Esophagus squamous epithelium (tissue), 5 donors: Measurements from ENCODE around the gene C1orf174. TPM values are rescaled to one million over a fixed set of nuclear protein-coding genes. Genes with fewer than 3 reads are reported as not detected.

Source experiments
- DNase-seq: peaks from one replicate; lab custom pipeline; 2025; lab: John Stamatoyannopoulos, UW
- H3K27ac ChIP-seq, 4 donors: fragments of 200-600 bp; sonication (generic); one replicate each; pipeline ENCODE4 v1.5.1; 2016 to 2019; ENCODE audit warnings: mild to moderate bottlenecking in 1 of 4
- H3K27me3 ChIP-seq, 4 donors: fragments of 200-600 bp; sonication (generic); 1 replicate in 3 of 4; 2 replicates in 1 of 4; pipeline versions ENCODE4 v1.5.1 to v1.6.0; 2017 to 2021; ENCODE audit warnings: antibody characterized with exemption in 1 of 4
- H3K36me3 ChIP-seq, 3 donors: fragments of 200-600 bp; sonication (generic); one replicate each; pipeline ENCODE4 v1.5.1; 2016 to 2019
- H3K4me1 ChIP-seq, 3 donors: fragments of 200-600 bp; sonication (generic); one replicate each; pipeline ENCODE4 v1.5.1; 2017 to 2019
- H3K4me3 ChIP-seq, 4 donors: fragments of 200-600 bp; sonication (generic); 1 replicate in 3 of 4; 2 replicates in 1 of 4; pipeline ENCODE4 v1.5.1; 2016 to 2019; ENCODE audit warnings: mild to moderate bottlenecking in 2 of 4, moderate library complexity in 1 of 4
- H3K9me3 ChIP-seq, 3 donors: fragments of 200-600 bp; sonication (generic); one replicate each; pipeline ENCODE4 v1.5.1; 2016 to 2019
- POLR2A ChIP-seq, 4 donors: fragments of 450-650 bp; IDR thresholded peaks; one replicate each; pipeline ENCODE4 v1.6.1; 2017; ENCODE audit warnings: antibody characterized with exemption in 4 of 4, mild to moderate bottlenecking in 4 of 4, moderate library complexity in 3 of 4
- WGBS, 2 donors: methylation state at CpG; one replicate each; pipeline ENCODE4 v1.1.5; 2018; 5-methylcytosine and 5-hydroxymethylcytosine counted together
- intact Hi-C: fragments of 100-400 bp; cut with DNase I; formaldehyde crosslinking; loops from one replicate; pipeline ENCODE4 v1.15.0; 2022
- total RNA-seq, 4 donors: library from RNA; depleted of rRNA; stranded (reverse); fragments of >200 nt; gene quantifications; one replicate each; pipeline ENCODE4 v1.1.0, GENCODE V29; 2016
- TF ChIP-seq, protein P1 (sequence below), 6 experiments: fragments of 450-650 bp in 4 of 6; fragments of 200-600 bp in 2 of 6; sonication (generic) in 2 of 6; IDR thresholded peaks; one replicate each; pipeline ENCODE4 v1.5.1; 2016 to 2019; ENCODE audit warnings: antibody characterized with exemption in 6 of 6, mild to moderate bottlenecking in 4 of 6, moderate library complexity in 4 of 6
- donor health status: DM: yes; HTN: yes; CAD: no.

C1orf174 gene
- total RNA-seq, 4 donors from 2014 or later = 14.1 to 25.4 (median 23.9) TPM

DNA sequence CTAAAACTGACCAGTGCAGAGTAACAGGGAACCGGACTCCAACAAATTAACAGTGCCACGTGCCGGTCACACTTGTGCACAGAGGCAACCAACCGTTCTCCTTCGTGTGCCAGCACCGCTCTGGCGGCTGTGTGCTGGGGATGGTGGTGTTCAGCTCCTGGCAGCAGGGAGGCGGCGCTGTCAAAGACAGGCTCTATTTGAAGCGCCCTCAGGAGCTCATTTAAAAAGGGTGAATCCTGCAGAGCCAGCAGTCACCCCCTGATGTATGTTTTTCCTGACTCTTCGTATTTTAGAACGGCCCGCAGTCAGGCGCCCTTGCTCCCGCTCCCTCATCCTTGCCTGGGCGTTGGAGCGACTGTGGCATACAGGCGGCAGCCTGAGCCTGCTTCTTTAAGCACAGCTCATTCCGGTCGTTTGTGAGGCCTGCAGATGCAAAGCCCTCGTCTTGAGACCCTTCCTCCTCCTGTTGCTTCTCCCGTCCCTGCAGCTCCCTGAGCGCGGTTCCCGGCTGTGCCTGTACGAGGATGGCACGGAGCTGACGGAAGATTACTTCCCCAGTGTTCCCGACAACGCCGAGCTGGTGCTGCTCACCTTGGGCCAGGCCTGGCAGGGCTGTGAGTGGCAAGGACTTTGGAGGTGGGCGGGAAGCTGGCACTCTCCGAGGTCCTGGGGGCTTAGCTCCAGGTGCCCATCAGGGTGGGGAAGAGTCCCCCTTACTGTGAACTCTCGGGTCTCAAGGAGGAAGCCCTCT lies 41.7 kb downstream of the C1orf174 start:
- H3K4me1 ChIP-seq = peaks cover 16 to 42% (median 21%) of the 10 kb centered on the region in 3 donors
- intact Hi-C loops = loop anchor here (5.0 kb wide), 1 partner anchor 44 kb away; the partner anchor contains the start of gene C1orf174
- 39 to 53% methylated on average over 11 to 25 of the region's 34 CpGs for WGBS, 2 donors
- H3K27ac ChIP-seq = no peak overlapping the region
- no peaks in the 10 kb centered on the region for H3K27me3 ChIP-seq
- peak overlapping the region; percentile 72 to 100 (median 87) for H3K4me3 ChIP-seq
- H3K36me3 ChIP-seq = no peaks in the 10 kb centered on the region
- DNase-seq = no peak
- no peaks in the 10 kb centered on the region for H3K9me3 ChIP-seq
- TF ChIP-seq, protein P1, sequence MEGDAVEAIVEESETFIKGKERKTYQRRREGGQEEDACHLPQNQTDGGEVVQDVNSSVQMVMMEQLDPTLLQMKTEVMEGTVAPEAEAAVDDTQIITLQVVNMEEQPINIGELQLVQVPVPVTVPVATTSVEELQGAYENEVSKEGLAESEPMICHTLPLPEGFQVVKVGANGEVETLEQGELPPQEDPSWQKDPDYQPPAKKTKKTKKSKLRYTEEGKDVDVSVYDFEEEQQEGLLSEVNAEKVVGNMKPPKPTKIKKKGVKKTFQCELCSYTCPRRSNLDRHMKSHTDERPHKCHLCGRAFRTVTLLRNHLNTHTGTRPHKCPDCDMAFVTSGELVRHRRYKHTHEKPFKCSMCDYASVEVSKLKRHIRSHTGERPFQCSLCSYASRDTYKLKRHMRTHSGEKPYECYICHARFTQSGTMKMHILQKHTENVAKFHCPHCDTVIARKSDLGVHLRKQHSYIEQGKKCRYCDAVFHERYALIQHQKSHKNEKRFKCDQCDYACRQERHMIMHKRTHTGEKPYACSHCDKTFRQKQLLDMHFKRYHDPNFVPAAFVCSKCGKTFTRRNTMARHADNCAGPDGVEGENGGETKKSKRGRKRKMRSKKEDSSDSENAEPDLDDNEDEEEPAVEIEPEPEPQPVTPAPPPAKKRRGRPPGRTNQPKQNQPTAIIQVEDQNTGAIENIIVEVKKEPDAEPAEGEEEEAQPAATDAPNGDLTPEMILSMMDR (IDR thresholded peaks at IDR 0.05) = no peak

GRCh38 chr1:3857791-3858129 lies 42.3 kb downstream of the C1orf174 start:
- peaks cover 16 to 42% (median 21%) of the 10 kb centered on the region in 3 donors for H3K4me1 ChIP-seq
- H3K27me3 ChIP-seq = no peaks in the 10 kb centered on the region
- TF ChIP-seq, protein P1 (IDR thresholded peaks at IDR 0.05) = no peak
- no peak for TF ChIP-seq POLR2A (IDR thresholded peaks at IDR 0.05)
- peak overlapping the region; percentile 72 to 100 (median 87) for H3K4me3 ChIP-seq
- peak overlapping the region; percentile 74 to 95 (median 90) for H3K27ac ChIP-seq
- no peaks in the 10 kb centered on the region for H3K9me3 ChIP-seq
- 0 to 6% methylated on average over 3 to 17 of the region's 21 CpGs for WGBS, 2 donors
- DNase-seq = no peak
- intact Hi-C loops = loop anchor here (5.0 kb wide), 1 partner anchor 45 kb away; the partner anchor contains the start of gene C1orf174
- no peaks in the 10 kb centered on the region for H3K36me3 ChIP-seq

- no peaks in the 10 kb centered on the region for H3K27me3 ChIP-seq
- intact Hi-C loops = loop anchor here (5.0 kb wide), 1 partner anchor 45 kb away; the partner anchor contains the start of gene C1orf174
- no CpG with 5 or more reads among the region's 73 CpGs for WGBS, 2 donors
Measured at GRCh38 chr1:3856923-3857790, 42.9 kb downstream of the C1orf174 start, which contains the start of the genes CEP104 and DFFB. CEP104 (minus strand) TSS chr1:3857211; CDS start chr1:3852407, 4,804 bp downstream. DFFB (plus strand) TSS chr1:3857476; CDS start chr1:3857604, 128 bp downstream.

DNA sequence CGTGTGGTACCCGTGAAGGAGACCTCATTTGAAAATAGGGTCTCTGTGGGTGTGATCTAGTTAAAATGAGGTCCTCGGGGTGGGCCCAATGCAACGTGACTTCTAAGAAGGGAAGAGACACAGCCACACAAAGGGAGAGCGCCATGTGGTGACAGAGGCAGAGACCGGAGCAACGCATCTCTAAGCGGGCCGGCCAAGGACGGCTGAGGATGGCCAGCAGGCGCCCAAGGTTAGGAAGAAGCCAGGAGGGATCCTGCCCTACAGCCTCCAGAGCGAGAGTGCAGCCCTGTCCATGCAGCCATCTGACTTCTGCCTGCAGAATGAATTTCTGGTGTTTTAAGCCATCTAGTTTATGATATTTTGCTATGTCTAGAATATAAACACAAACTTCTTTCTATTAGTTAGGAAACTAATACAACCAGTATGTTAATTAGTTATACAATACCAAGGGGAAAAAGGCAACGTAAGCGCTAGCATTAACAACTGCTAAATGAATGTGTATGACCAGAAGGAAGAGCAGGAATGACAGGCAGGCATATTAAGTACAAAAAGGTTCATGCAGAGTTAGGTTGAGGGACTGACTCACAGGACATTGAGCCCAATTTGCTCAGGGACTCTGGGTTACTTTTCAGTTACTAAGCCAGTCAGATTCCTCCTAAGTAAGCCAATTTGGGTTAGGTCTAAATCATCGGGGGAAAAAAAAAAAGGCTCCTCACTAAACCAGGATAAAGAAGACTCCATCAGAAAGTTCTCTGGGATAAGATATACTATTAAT lies 47.2 kb downstream of the C1orf174 start:
- Histone ChIP-seq H3K4me3 (no peak overlapping the region), H3K27me3 (no peaks in the 10 kb centered on the region), H3K9me3 (no peaks in the 10 kb centered on the region), H3K4me1 (peaks cover 12 to 28% (median 13%) of the 10 kb centered on the region in 3 donors), H3K36me3 (peaks cover 0 to 44% (median 4%) of the 10 kb centered on the region in 3 donors), H3K27ac (no peak overlapping the region)
- DNase-seq = no peak
- TF ChIP-seq POLR2A (IDR thresholded peaks at IDR 0.05) = no peak
- TF ChIP-seq, protein P1 (IDR thresholded peaks at IDR 0.05) = no peak
- intact Hi-C loops = no loop called here
- WGBS, 2 donors = 76 to 77% methylated on average over 15 of the region's 15 CpGs

More at GRCh38 chr1:3856923-3857790, 42.9 kb downstream of the C1orf174 start, which contains the start of the genes CEP104 and DFFB:
- Histone ChIP-seq H3K36me3 (peaks cover 0 to 2% (median 0%) of the 10 kb centered on the region in 3 donors), H3K9me3 (no peaks in the 10 kb centered on the region), H3K4me1 (peaks cover 16 to 42% (median 21%) of the 10 kb centered on the region in 3 donors), H3K4me3 (peak within 1 kb of the TSS; percentile 72 to 100 (median 87)), H3K27ac (peak within 1 kb of the TSS; percentile 74 to 95 (median 90))
- TF ChIP-seq, protein P1 (IDR thresholded peaks at IDR 0.05) = peak in 4 of 6 experiments; percentile 16 to 84 (median 36)
- TF ChIP-seq POLR2A (IDR thresholded peaks at IDR 0.05) = peak in 3 of 4 donors; percentile 30 to 76 (median 61)
- peak; percentile 86 for DNase-seq
